GM10266 (cell line): ENCODE results near the gene SCN3A.

Source experiments
- DNase-seq: peaks from one replicate; pipeline ENCODE4 v3.0.0; 2012; ENCODE audit errors: extremely low spot score
- TF ChIP-seq, protein P1 (sequence below): IDR thresholded peaks from 2 replicates; pipeline ENCODE4 v1.5.1; 2012; ENCODE audit warnings: mild to moderate bottlenecking, low read depth; ENCODE audit not compliant: control insufficient read depth, insufficient read depth; ENCODE audit errors: missing control alignments

The SCN3A gene

DNA sequence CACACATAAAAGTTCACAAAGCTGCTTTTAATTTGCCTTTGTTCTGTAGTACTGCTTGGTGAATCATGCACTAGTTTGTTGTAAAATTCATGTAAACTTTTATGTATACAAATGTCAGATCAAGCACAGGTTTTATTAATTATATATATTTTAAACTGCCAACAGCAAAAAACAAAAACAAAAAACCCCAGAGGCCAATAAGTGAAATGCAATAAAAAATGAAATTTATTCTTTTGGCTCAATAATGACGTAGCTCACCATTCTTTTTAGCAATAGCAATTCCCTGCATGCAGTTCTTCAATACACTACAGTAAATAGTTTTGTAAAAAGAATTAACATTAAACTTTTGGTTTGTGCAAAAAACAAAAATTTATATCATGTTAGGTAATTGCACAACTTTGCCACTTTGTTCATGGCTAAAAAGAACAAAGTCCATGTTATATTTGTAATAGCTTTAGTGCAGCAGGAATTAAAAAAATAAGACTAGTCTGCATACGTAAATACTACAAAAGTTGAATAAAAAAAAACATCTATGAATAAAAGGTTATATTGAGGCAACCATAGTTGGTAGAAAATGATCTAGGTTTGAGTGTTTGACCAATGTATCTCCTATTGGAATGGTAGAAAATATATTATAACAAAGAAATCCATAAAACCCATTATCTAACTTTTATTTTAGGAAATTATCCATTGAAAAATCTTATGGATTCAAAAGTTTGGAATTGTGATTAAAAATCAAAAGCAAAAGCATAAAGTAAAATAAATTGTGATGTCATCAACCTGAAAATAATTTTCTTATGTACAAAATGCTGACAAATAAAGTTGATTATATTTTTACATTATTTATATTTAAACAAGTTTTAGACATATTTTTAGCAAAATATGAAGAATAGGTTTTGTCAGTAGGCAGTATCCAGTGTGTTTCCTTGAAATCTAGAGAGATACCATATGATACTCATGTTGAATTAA lies 115.6 kb downstream of the SCN3A start:
- no peak for DNase-seq
- TF ChIP-seq, protein P1, sequence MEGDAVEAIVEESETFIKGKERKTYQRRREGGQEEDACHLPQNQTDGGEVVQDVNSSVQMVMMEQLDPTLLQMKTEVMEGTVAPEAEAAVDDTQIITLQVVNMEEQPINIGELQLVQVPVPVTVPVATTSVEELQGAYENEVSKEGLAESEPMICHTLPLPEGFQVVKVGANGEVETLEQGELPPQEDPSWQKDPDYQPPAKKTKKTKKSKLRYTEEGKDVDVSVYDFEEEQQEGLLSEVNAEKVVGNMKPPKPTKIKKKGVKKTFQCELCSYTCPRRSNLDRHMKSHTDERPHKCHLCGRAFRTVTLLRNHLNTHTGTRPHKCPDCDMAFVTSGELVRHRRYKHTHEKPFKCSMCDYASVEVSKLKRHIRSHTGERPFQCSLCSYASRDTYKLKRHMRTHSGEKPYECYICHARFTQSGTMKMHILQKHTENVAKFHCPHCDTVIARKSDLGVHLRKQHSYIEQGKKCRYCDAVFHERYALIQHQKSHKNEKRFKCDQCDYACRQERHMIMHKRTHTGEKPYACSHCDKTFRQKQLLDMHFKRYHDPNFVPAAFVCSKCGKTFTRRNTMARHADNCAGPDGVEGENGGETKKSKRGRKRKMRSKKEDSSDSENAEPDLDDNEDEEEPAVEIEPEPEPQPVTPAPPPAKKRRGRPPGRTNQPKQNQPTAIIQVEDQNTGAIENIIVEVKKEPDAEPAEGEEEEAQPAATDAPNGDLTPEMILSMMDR, result no peak

DNA sequence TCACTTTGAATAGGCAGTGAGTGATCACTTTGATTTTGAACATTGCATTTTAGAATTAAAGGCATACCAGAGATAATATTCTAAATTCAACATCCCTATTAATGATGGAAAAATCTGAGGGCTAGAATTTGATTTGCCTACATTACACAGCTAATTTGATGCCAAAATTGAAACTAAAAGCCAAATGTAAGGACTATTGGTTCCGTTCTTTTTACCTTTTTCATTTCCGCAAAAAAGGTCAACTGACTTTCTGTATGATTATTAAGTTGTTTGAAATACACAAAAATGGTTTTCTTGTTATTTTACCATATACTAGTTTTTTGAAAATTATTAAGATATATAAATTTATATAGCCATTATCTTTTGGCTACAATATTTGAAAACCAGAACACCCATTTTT lies 117.5 kb downstream of the SCN3A start:
- TF ChIP-seq, protein P1, result no peak
- no peak for DNase-seq

GRCh38 chr2:165083326-165083725 lies 120.5 kb downstream of the SCN3A start:
- no peak for DNase-seq
- TF ChIP-seq, protein P1, result no peak

DNA sequence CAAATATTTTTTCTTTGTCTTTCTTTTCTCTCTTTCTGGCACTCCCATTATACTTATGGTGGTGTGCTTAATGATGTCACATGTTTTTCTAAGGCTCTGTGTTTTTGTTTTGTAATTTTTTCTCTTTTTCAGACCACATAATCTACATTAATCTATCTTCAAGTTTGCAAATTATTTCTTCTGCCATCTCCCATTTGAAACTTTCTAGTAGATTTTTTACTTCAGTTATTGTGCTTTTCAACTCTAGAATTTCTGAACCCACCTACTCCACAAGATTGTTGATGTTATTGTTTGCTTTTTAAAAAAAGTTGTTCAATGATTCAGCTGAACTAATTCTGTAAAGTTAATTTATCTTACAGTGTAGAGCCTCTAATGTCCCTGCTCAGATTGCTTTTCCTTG lies 121.4 kb downstream of the SCN3A start:
- TF ChIP-seq, protein P1, result no peak
- no peak for DNase-seq

GRCh38 chr2:165081276-165081675 lies 122.6 kb downstream of the SCN3A start:
- DNase-seq, result no peak
- TF ChIP-seq, protein P1, result no peak

DNA sequence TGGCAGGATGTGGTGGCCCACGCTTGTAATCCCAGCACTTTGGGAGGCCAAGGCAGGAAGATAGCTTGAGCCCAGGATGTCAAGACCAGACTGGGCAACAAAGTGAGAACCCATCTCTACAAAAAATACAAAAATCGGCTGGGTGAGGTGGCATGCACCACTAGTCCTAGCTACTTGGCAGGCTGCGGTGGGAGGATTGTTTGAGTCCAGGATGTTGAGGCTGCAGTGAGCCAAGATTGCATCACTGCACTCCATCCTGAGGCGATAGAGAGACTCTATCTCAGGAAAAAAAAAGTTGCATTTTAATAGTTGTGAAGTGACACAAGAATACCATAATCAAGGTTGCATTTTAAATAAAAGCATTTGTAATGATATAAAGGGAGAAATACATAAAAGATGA lies 124.4 kb downstream of the SCN3A start:
- TF ChIP-seq, protein P1, result no peak
- no peak for DNase-seq

- DNase-seq, result no peak
- TF ChIP-seq, protein P1, result no peak
Measured at GRCh38 chr2:165078913-165079312, 124.9 kb downstream of the SCN3A start.
